Adrenal gland (tissue), 12 donors: ENCODE data around the gene RNF151. TPM values are rescaled to one million over a fixed set of nuclear protein-coding genes. Genes with fewer than 3 reads are reported as not detected.
A peak's percentile ranks its signal among the peaks of the same experiment; 100 is the strongest.

Experiments
- DNase-seq, 7 donors: peaks; one replicate each; pipeline ENCODE4 v3.0.0-alpha.2; 2019 to 2020
- H3K27ac ChIP-seq, 5 donors: fragments of 200-600 bp; sonication (generic) in 4 of 5; 1 replicate in 3 of 5; 2 replicates in 2 of 5; pipeline versions ENCODE4 v1.5.1 to v1.8.0; 2016 to 2020; ENCODE audit warnings: mild to moderate bottlenecking in 1 of 5
- H3K27me3 ChIP-seq: fragments of 200-600 bp; 2 replicates; pipeline ENCODE4 v1.8.0; 2021
- H3K36me3 ChIP-seq, 2 donors: fragments of 200-600 bp; replicated peaks in 1 of 2; 1 replicate in 1 of 2; 2 replicates in 1 of 2; pipeline versions ENCODE4 v1.5.1 to v1.8.0; 2018 to 2022
- H3K4me1 ChIP-seq, 2 donors: fragments of 200-600 bp; replicated peaks in 1 of 2; 1 replicate in 1 of 2; 2 replicates in 1 of 2; pipeline versions ENCODE4 v1.5.1 to v1.8.0; 2018 to 2021
- H3K4me3 ChIP-seq, 4 donors: fragments of 200-600 bp; sonication (generic) in 3 of 4; one replicate each; pipeline ENCODE4 v1.5.1; 2016 to 2018
- H3K9me3 ChIP-seq, 3 donors: fragments of 200-600 bp; sonication (generic) in 1 of 3; replicated peaks in 1 of 3; 1 replicate in 2 of 3; 2 replicates in 1 of 3; pipeline versions ENCODE4 v1.5.1 to v1.8.0; 2016 to 2021
- POLR2A ChIP-seq, 2 donors: fragments of 450-650 bp; IDR thresholded peaks; one replicate each; pipeline ENCODE4 v1.6.1; 2017; ENCODE audit warnings: antibody characterized with exemption in 2 of 2, mild to moderate bottlenecking in 2 of 2, moderate library complexity in 1 of 2
- WGBS, 4 donors: extraction: QIAGEN DNeasy Blood & Tissue Kit in 2 of 4; methylation state at CpG; one replicate each; pipeline versions ENCODE4 v1.1.5 to v1.1.7; 2013 to 2017; 5-methylcytosine and 5-hydroxymethylcytosine counted together
- intact Hi-C, 2 donors: fragments of 100-400 bp; cut with DNase I; formaldehyde crosslinking; loops; one replicate each; pipeline versions ENCODE4 v1.14.1 to v1.15.0; 2022 to 2023
- polyA plus RNA-seq, 3 donors: library from polyadenylated mRNA; stranded (reverse); fragments of 200-250 nt in 2 of 3; fragments of 350-450 nt in 1 of 3; fragmentation: Illumina TruSeq in 1 of 3; extraction: RNeasy Lipid Tissue Mini Kit (QIAGEN cat#74804) in 1 of 3; gene quantifications; one replicate each; pipeline ENCODE4 v1.2.3, GENCODE V29; 2013 to 2014
- total RNA-seq, 9 donors: library from RNA; depleted of rRNA in 4 of 9; stranded (reverse); fragments of >200 nt in 4 of 9; fragments of 120-200 nt in 1 of 9; fragmentation: NEBNext Ultra II Directional in 1 of 9; extraction: Animal tissue kit (Norgen Biotek cat#: 25700) in 1 of 9; gene quantifications; one replicate each; pipeline versions ENCODE4 v1.1.0 to v1.2.4, GENCODE V29; 2013 to 2023
- TF ChIP-seq, protein P1 (sequence below), 6 experiments: fragments of 450-650 bp in 4 of 6; fragments of 200-600 bp in 2 of 6; sonication (generic) in 1 of 6; IDR thresholded peaks; 1 replicate in 5 of 6; 2 replicates in 1 of 6; pipeline versions ENCODE4 v1.5.1 to v1.8.0; 2016 to 2021; ENCODE audit warnings: antibody characterized with exemption in 6 of 6, mild to moderate bottlenecking in 2 of 6, moderate library complexity in 1 of 6
- donor health status: healthy with polysubstance abuse.
- donor health status: Bipolar disorder and iron deficiency.
- donor health status: DM: yes; HTN: yes; CAD: no.
- donor health status: DM: no; HTN: no; CAD: no.
- donor health status: DM: no; HTN: no; CAD: no.
- donor health status: DM: yes; HTN: yes; CAD: no.

Gene RNF151
- total and polyA plus RNA-seq, 12 donors = 0.20 to 0.64 (median 0.47) TPM; not detected in 9

DNA sequence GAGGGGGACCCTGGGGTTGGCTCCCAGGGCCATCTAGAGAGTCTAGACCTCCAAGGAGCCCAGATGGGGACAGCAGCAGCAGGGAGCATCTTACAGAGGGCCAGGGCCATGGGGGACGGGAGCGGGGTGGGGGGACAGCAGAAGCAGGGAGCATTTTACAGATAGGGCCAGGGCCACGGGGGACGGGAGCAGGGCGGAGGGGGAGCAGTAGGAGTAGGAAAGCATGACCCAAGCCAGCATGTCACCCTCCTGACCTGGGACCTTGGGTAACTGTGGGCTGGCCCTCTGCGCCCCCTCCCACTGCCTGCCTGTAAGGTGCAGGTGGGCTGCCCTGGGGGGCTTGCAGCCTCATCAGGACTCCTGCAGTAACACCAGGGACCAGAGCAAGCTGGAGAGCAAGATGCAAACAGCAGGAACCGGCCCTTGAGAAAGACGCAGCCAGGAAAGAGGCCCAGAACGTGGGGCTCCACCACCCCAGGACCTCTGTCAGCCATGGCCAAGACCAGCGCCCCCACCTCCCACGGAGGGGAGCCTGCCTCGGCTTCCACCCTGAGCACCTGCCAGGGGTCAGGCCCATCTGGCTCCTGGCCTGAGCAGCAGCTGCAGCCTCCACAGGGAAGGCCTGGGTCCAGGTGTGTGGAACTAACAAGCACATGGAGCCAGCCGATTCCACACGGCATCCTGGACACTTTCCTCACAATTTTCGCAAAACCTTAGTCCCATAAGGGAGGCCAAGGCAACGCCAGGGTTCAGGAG is 40.6 kb downstream of the RNF151 start:
- H3K27me3 ChIP-seq = no peaks in the 10 kb centered on the region
- H3K4me1 ChIP-seq = peaks cover 24 to 49% of the 10 kb centered on the region in 2 donors
- no peak for TF ChIP-seq POLR2A (IDR thresholded peaks at IDR 0.05)
- TF ChIP-seq, protein P1, sequence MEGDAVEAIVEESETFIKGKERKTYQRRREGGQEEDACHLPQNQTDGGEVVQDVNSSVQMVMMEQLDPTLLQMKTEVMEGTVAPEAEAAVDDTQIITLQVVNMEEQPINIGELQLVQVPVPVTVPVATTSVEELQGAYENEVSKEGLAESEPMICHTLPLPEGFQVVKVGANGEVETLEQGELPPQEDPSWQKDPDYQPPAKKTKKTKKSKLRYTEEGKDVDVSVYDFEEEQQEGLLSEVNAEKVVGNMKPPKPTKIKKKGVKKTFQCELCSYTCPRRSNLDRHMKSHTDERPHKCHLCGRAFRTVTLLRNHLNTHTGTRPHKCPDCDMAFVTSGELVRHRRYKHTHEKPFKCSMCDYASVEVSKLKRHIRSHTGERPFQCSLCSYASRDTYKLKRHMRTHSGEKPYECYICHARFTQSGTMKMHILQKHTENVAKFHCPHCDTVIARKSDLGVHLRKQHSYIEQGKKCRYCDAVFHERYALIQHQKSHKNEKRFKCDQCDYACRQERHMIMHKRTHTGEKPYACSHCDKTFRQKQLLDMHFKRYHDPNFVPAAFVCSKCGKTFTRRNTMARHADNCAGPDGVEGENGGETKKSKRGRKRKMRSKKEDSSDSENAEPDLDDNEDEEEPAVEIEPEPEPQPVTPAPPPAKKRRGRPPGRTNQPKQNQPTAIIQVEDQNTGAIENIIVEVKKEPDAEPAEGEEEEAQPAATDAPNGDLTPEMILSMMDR (IDR thresholded peaks at IDR 0.05) = no peak
- H3K9me3 ChIP-seq = no peaks in the 10 kb centered on the region
- intact Hi-C loops = loop anchor here in 1 of 2 donors (5.0 kb wide), 1 partner anchor 145 kb away; no protein-coding TSS in a partner anchor
- no peak overlapping the region for H3K4me3 ChIP-seq
- H3K27ac ChIP-seq = no peak overlapping the region
- WGBS, 4 donors = 54 to 88% (median 78%) methylated on average over 7 to 16 of the region's 16 CpGs
- peaks cover 0 to 12% of the 10 kb centered on the region in 2 donors for H3K36me3 ChIP-seq
- DNase-seq = no peak

DNA sequence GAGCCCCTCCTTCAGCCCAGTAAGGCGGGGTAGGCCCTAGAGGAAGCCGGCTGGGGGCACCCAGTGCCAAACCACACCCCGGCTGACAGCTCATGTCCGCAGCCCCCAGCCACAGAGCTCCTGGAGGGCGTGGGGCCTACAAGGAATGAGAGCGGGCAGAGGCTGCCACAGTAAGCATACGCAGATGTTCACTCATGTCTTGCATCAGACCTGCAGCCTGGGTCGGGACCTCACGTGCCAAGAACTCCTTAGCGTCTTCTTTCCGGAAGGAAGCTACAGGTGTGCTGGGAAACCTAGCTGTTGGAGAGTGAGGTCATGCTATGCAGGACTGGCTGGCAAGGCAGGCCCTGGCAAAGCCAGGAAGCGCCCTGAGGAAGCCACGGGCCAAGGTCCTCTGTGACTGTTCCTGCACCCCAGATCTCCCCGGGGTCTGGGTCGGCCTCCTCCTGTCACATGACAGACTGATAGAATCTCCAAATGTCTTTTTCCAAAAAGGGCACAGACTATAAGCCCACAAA is 41.4 kb downstream of the RNF151 start:
- DNase-seq = no peak
- peak overlapping the region in 2 of 5 donors; percentile 37 to 77 for H3K27ac ChIP-seq
- no peak overlapping the region for H3K4me3 ChIP-seq
- no peak for TF ChIP-seq POLR2A (IDR thresholded peaks at IDR 0.05)
- TF ChIP-seq, protein P1 (IDR thresholded peaks at IDR 0.05) = no peak
- H3K4me1 ChIP-seq = peaks cover 24 to 49% of the 10 kb centered on the region in 2 donors
- 39 to 53% (median 45%) methylated on average over 11 to 15 of the region's 15 CpGs for WGBS, 4 donors
- H3K9me3 ChIP-seq = no peaks in the 10 kb centered on the region
- peaks cover 0 to 4% of the 10 kb centered on the region in 2 donors for H3K36me3 ChIP-seq
- no peaks in the 10 kb centered on the region for H3K27me3 ChIP-seq
- intact Hi-C loops = loop anchor here in 1 of 2 donors (5.0 kb wide), 1 partner anchor 144 kb away; no protein-coding TSS in a partner anchor

DNA sequence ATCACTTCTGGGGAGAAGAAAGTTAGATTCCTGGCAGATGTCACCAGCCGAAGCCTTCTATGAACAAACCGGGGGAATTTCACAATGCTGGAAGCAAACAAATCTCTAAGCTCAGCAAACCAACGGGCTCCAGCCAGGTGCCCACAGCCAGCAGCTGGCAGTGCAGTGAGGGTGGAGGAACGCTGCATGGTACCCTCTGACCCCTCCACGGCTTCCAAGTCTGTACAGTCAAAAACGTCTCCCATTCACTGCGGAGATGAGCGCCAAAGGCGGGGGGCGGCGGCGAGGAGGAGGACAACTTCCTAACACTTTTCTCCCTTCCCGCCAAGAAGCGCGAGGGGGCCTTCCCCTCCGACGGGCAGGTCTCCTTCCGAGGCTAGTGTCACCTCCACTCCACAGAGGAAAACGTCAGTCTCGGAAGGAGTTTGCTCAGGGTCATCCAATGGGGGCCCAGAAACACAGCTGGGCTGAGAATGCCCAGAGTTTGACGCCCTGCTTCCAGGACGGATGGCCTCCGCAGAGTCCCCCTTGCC is 42.0 kb downstream of the RNF151 start:
- peak in 1 of 7 donors; percentile 61 for DNase-seq
- intact Hi-C loops = loop anchor here in 1 of 2 donors (5.0 kb wide), 1 partner anchor 144 kb away; no protein-coding TSS in a partner anchor
- H3K27me3 ChIP-seq = no peaks in the 10 kb centered on the region
- no peaks in the 10 kb centered on the region for H3K36me3 ChIP-seq
- peak overlapping the region in 4 of 5 donors; percentile 77 to 87 (median 83) for H3K27ac ChIP-seq
- no peaks in the 10 kb centered on the region for H3K9me3 ChIP-seq
- peak overlapping the region; percentile 42 to 94 (median 84) for H3K4me3 ChIP-seq
- TF ChIP-seq, protein P1 (IDR thresholded peaks at IDR 0.05) = no peak
- TF ChIP-seq POLR2A (IDR thresholded peaks at IDR 0.05) = peak in 1 of 2 donors; percentile 12
- WGBS, 4 donors = 1 to 2% (median 2%) methylated on average over 12 to 23 of the region's 23 CpGs
- peaks cover 24 to 47% of the 10 kb centered on the region in 2 donors for H3K4me1 ChIP-seq

DNA sequence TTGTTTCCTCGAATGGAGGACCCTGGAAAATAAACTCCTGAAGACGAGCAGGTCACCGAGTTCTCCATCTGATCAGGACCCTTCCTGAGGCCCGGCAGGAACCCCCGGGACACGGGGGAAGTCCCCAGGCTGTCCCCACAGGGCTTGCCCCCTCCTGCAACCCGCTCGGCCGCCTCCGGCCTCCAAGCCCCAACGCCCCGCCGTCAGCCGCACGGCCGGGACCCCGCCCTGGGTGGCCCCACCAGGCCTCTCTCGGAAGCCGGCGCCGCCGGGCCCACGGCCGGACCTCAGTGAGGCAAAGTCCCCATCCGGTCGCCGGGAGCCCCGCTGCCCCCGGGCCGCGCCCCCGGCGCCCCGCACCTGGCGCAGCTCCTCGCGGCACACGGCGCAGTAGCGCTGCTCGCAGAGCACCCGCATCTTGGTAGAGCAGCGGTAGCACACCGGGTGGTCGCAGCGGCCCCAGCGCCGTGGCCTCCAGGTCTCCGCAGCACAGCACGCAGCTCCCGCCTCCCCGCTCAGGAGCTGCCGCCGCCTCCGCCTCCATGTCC is 42.6 kb downstream of the RNF151 start:
- no peaks in the 10 kb centered on the region for H3K36me3 ChIP-seq
- TF ChIP-seq, protein P1 (IDR thresholded peaks at IDR 0.05) = peak in 1 of 6 experiments; percentile 2
- TF ChIP-seq POLR2A (IDR thresholded peaks at IDR 0.05) = no peak
- DNase-seq = no peak
- H3K27me3 ChIP-seq = no peaks in the 10 kb centered on the region
- peak overlapping the region; percentile 42 to 94 (median 84) for H3K4me3 ChIP-seq
- intact Hi-C loops = loop anchor here in 1 of 2 donors (5.0 kb wide), 1 partner anchor 143 kb away; no protein-coding TSS in a partner anchor
- 0 to 2% (median 0%) methylated on average over 5 to 55 of the region's 55 CpGs; no CpG with 5 or more reads in 1 of the 4 donors for WGBS, 4 donors
- peaks cover 24 to 41% of the 10 kb centered on the region in 2 donors for H3K4me1 ChIP-seq
- peak overlapping the region in 4 of 5 donors; percentile 77 to 87 (median 83) for H3K27ac ChIP-seq
- no peaks in the 10 kb centered on the region for H3K9me3 ChIP-seq
